ENCODE data around the gene DNAI1.

GRCh38 chr9:34558364-34558763 lies 99.8 kb downstream of the DNAI1 start:
- TF ChIP-seq REST (IDR thresholded peaks at IDR 0.05; ENCODE audit: insufficient read depth in 1 of 2, low read depth in 2 of 2, low read length in 1 of 2) (no peak), CTCF (IDR thresholded peaks at IDR 0.05) (no peak)
